ENCODE measurements around the gene EIF3J.
"Not testable (repeated sequence)": the region's sequence is repeated elsewhere in the genome, so short reads cannot be mapped to it uniquely, and the experiment has no call there.

The EIF3J gene

DNA sequence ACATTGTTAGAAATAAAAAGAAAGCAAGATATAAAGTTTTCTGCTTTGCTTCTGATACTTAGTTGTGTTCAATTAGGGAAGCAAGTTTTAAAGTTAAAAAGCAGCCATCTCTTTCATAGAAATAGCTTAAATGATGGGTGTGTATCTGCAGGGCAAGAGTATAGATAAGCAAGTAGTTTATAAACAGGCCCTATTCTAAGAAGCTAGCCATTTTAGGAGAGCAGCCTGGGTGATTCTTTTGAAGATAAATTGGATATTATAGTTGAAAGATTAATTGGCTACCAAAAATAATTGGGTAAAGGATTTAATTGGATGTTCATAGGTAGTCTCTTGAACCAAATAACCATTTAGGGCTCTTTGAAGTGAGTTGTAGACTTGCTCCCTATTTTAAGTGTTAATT, 5.6 kb downstream of the EIF3J start:
- DNase-seq (ENCODE audit: low read depth) = no peak

DNA sequence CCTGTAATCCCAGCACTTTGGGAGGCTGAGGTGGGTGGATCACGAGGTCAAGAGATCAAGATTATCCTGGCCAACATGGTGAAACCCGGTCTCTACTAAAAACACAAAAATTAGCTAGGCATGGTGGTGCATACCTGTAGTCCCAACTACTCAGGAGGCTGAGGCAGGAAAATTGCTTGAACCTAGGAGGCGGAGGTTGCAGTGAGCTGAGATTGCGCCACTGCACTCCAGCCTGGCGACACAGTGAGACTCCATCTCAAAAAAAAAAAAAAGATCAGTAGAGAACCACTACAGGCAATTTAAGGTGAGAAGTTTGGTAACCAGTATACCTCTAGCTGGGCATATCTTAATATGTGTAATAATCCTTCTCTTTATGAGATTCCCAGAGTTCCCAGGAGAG, 7.8 kb downstream of the EIF3J start:
- not testable (repeated sequence) for DNase-seq (ENCODE audit: low read depth)

DNA sequence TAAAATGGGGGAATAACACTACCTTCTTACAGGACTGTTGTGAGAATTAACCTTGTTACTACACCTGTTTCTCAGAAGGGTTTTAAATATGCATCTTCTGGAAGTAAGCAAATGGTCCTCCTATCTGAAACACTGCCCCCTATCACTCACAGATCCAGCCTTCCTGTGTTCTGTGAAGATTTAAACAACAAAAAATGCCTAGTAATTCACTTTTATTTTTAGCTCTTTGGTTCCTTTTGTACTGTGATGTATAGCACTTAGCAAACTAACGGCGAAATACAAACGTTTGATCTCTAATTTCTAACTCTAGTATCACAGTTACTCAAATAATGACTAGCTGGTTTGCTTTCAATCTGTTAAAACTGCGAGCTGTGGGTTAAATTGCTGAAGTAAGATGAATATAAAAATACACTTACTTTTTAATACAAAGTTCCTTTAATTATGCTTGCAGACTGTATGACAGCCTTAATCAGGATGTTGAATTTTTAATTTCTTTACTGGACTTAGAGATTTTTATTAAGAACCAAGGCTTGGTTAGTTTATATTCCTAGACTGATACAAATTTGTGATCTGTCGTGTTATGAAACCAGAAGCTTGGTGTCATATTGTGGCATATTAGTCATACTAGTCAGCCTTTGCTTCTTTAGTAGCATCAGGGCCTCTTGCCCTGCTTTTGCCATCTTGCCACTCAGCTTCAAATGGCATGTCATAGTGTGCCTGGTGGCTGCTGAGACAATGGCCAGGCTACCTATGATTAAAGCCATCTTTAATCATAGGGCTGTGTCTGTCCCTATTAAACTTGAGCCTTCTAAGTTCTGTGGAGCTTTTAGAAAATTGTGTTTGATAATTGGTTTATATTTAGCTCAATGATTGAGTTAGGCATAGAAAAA, 9.2 kb downstream of the EIF3J start:
- no peak for DNase-seq (ENCODE audit: low read depth)

DNA sequence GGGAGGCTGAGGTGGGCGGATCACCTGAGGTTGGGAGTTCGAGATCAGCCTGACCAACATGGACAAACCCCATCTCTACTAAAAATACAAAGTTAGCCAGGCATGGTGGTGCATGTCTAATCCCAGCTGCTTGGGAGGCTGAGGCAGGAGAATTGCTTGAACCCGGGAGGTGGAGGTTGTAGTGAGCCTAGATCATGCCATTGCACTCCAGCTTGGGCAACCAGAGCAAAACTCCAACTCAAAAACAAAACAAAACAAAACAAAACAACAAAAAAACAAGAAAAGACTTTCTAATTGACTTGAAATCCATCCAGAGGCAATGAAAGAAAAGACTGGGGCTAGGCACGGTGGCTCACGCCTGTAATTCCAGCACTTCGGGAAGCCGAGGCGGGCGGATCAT, 12.2 kb downstream of the EIF3J start:
- DNase-seq (ENCODE audit: low read depth) = not testable (repeated sequence)

DNA sequence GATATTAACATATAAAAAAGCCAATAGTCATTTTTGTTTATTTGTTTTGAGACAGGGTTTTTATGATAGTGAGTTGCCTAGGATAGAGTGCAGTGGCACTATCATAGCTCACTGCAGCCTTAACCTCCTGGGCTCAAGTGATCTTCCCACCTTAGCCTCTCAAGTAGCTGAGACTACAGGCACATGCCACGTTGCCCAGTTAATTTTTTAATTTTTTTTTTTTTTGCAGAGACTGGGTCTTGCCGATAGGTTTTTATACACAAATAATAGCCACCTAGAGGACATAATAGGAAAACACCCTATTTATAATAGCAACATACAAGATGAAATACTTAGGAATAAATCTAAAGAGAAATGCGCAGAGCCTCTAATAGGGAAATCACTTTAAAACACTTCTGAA, 13.3 kb downstream of the EIF3J start:
- no peak for DNase-seq (ENCODE audit: low read depth)

DNA sequence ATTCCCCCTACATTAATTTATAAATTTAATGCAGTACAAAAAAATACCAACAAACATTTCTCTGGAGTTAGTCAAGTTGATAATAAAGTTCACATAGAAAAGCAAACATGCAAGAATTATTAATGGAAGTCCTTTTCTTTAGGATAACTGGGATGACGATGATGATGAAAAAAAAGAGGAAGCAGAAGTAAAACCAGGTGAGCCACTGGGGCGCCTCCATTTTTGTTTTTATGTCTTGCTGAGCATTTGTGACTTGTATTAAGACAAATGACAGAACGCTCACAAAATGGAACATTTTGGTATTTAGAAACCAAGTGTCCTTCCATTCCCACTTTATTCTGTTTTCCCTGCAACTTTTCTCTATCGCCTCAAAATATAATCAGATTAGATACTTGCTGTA, 13.8 kb downstream of the EIF3J start:
- no peak for DNase-seq (ENCODE audit: low read depth)

DNA sequence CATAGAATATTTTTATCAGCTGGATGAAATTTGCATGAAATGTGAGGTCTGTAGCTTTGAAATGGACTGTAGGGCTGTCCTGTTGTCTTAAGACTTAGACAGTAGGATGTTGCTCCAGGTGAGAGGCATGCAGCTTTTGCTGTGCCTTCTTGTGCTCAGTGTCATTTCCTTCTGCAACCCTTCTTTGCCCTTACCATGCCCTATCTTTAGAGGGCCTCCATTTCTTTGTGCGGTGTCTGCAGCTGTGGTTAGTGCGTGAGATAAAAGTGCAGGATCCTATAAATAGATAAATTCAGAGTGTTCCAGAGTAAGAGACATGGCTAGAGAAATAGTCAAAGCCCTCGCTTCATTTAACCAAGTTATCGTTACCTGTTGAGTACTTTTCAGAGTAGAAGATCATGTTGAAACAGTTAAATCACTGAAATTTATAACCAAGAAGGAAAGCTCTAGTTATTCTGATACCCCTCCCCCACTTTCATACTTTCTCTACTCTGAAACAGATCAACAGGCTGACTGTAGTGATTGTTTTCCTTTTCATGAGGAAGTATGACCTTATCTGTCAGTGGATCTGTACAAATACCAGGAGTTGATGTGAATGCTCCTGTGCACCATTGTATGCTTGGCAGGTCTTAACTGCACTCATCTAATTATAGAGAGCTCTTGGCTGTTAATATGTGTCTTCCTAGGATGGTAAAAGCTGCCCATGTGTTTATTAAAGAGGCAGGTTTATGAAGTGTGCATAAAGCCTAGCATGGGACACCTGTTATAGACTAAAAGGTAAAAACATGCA, 18.2 kb downstream of the EIF3J start:
- no peak for DNase-seq (ENCODE audit: low read depth)

DNA sequence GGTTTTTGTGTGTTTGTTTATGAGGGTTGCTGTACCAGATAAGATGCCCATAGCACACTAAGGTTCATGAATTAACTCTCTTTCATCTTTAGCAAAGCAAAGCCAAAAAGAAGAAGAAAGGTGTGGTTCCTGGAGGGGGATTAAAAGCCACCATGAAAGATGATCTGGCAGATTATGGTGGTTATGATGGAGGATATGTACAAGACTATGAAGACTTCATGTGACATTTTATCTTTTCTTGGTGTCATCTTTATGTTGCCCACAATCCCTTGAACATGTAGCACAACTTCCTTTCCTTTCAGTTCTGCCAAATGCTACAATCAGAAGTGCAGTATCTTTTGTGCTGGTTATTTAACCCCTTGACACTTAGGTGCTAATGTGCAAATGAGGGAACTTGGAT, 24.0 kb downstream of the EIF3J start:
- not testable (repeated sequence) for DNase-seq (ENCODE audit: low read depth)

DNA sequence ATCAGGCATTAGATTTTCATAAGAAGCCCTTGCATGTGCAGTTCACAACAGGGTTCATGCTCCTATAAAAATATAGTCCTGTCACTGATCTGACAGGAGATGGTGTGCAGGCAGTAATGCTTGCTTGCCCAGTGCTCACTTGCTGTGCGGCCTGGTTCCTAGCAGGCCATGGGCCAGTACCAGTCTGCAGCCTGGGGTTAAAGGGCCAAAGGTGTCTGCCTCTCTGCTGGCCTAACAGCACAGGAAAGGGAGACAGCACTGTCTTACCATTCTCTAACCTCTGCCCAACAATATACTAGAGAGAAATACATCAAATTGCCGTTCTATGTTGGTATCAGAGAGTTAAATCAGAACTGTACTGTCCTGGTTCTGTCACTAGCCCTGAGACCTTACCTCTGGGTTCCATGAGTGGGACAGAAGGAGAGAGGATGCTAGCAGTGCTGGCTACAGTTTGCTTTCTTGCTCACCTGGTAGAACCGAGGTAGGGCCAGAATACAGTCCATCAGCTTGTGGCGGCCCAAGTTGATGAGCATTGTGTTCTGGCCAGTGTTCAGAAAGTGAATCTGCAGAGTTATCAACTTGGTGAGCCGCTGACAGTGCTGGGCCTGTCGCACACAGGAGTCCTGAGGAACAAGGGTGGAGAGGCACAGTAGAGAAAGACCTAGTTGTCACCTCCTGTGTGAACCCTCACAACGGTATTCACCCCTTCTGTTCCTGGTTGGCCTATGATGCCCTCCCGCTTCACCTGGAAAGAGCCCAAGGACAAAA, 28.6 kb downstream of the EIF3J start:
- no peak for DNase-seq (ENCODE audit: low read depth)

DNA sequence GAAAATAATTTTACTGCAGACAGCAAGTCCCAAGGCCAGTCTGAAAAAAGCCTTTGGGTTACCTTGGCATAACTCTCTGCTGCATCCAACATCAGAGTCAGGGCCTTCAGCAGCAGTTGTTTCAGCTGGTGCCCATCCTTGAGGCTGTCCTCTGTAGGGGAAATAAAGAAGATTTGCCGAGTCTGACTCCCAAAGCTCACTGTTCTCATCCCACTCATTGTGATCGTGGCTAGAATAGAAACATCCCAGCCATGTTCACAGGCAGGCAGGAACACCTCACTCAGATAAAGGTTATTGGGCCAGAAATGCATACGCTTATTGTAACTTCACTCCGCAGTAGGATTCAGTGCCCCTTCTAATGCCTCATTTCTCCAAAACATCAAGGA, 29.2 kb downstream of the EIF3J start:
- no peak for DNase-seq (ENCODE audit: low read depth)

DNA sequence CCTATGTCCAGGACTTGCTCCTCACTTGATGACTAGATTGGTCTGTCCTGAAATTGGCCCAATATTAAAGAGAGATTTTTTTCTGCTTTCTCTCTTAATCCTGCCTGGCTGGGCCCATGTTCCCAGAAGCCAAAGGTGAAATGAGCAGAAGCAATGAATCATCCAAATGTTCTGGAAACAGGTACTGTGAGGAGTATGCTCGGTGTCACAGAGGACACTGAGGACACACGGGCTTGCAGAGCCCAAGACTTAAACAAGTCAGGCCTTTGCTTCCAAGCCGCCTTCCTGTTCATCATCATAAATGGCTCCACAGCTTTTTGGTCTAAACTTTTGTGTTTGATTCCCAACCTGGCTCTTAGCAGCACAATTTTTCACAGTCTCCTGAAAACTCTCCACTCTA, 31.4 kb downstream of the EIF3J start:
- DNase-seq (ENCODE audit: low read depth) = no peak

DNA sequence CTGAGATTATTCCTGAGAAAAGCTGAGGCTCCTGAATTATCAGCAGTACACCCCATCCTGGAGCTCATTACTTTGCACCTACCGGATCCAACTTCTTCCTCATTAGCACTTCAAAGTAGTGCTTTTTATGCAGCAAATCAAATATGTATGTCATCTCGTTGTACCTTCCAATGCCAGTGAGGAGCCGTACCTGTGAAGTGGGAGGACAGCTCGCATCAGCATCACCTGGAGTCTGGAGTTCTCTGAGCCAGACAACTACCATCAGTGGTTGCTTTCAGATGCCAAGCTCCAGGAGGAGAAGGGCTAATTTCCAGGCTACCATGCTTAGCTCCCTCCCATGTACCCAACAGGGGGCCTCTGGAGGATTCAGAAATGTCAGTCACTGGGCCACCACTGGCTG, 32.4 kb downstream of the EIF3J start:
- no peak for DNase-seq (ENCODE audit: low read depth)

DNA sequence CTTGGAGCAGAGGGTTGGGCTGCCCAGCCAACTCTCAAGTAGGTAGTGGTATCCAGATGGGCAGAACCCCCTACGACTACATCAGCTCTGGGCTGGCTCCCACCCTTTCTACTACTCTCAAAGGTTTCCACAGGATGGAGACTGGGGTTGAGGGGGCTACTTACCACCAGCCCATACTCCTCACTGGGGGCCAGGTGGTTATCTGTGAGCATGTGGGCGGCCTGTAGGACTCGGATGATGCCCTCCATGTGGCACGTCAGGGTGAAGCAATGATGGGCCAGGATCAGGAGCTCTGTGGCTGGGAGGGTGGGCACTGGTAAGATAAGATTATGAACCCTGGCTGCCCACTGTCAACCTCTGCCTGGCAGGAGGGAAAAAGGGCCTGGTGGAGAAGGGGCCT, 33.4 kb downstream of the EIF3J start:
- no peak for DNase-seq (ENCODE audit: low read depth)

DNA sequence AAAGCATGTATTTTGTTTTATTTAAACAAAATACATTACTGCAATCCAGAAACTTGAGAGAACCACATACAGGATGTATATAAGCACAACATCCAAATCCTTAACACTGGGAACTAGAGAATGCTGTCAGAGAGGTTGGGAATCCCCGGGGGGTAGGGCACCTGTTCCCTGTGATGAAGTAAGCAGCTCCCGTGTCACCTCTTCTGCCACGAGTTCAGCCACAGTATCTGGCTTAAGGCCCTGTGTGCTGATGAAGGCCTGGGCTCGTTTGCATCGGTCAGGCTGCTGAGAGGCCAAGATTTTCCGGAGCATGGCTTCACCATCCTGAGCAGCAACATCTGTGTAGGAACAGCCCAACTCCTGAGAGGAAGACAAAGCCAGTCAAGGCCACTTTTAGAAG, 36.4 kb downstream of the EIF3J start:
- no peak for DNase-seq (ENCODE audit: low read depth)

DNA sequence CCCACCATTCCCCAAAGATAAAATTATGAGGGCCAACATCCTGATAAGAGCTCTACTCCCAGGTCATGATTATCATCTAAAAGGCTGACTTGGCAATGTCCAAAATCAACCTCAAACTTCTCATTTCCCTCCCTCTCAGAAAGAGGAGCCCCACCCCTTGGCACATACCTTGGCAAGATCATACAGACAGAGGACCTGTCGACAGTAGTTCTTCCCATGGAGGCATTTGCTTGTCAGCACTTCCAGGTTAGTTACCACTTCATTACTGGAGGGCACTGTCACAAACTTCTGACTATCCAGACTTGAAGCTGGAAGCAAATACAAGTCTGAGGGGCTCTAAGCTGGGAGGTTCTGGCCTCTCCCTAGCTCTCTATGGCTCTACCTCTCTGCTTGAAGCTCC, 37.8 kb downstream of the EIF3J start:
- no peak for DNase-seq (ENCODE audit: low read depth)

DNA sequence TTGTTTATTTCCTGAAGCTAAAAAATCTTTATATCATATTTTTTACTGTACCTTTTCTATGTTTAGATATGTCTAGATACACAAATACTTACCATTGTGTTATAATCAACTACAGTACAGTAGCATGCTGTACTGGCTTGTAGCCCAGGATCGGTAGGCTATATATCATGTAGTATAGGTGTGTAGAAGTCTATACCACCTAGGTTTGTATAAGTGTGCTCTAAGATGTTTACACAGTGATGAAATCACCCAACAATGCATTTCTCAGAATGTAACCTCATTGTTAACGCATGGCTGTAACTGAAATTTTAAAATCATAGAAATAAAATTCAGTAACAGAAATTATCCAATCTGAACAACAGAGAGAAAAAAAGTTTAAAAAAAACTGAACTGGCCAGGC, 43.2 kb downstream of the EIF3J start:
- no peak for DNase-seq (ENCODE audit: low read depth)

DNA sequence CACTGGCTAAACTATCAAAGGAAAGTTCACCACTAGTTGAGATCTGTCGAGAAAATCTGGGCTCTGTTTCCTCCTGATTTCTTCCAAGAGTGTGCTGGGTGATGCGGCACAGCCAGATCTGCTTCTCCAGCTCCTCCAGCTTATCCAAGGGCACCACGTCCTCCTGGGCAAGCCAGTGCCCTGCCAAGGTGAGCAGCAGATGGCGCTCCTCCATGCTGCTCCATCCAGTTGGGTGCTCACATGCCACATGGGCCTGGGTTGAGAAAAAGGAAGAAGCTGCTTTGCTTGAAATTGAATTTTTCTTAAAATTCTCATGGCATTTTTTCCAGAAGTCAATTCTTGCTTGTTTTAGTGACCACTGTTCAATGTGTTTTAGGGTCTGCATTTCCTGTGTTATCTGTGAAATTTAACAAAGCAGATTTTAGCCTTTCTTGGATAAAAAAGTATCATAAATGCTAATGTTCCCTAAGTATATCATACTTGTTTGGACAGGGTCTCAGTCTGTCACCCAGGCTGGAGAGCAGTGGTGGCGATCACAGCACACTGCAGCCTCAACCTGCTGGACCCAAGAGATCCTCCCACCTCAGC, 47.3 kb downstream of the EIF3J start:
- no peak for DNase-seq (ENCODE audit: low read depth)

DNA sequence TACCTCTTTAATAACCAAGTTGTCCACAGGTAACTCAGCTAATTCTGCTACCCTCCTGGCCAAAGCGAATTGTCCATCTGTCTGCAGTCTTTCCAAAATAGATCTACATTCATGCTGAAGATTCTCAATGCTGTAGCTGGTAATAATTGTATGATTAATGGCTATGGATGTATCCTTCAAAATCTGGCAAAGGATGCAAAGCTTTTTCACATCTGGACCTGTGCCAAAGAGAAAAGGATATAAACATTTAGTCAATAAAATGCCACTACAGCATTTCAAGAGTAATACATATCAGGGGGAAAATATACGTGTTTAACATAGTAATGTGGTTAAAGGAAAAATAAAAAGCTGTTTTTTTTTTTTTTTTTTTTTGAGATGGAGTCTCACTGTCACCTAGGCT, 48.7 kb downstream of the EIF3J start:
- no peak for DNase-seq (ENCODE audit: low read depth)

DNA sequence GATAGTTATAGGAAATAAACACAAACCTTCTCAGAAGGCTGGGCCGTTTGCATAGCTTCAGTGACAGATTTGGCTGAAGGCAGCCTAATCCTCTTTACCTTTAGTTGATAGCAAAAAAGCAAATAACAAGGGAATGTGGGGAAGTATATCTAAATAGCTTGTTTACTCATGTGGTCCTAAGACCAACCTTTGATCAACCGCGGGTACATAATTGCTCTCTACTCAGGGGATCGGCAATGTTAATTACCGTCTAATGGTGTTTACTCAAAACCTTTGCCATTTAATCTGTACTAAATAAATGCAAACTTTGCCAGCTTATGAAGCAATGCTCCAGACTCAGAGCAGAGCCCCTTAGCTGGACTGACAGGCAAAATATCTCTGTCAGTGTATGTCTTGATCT, 51.6 kb downstream of the EIF3J start:
- DNase-seq (ENCODE audit: low read depth) = no peak

DNA sequence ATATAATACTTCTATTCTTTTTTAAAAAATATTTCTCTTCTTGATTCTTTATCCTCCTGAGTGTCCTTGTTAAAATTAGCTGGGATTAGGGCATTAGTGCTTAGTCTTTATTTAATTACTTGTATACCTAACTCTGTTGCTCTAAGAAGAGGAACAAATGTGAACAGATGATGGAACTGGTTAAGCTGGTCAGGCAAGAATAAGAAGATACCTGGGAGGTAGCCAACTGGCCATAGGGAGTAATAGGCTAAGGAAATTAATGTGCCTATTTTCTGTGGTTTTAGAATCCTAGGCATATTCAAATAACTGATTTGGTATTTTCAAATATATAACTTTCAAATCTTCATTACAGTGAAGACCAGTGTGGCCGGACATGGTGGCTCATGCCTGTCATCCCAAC, 54.4 kb downstream of the EIF3J start:
- no peak for DNase-seq (ENCODE audit: low read depth)

DNA sequence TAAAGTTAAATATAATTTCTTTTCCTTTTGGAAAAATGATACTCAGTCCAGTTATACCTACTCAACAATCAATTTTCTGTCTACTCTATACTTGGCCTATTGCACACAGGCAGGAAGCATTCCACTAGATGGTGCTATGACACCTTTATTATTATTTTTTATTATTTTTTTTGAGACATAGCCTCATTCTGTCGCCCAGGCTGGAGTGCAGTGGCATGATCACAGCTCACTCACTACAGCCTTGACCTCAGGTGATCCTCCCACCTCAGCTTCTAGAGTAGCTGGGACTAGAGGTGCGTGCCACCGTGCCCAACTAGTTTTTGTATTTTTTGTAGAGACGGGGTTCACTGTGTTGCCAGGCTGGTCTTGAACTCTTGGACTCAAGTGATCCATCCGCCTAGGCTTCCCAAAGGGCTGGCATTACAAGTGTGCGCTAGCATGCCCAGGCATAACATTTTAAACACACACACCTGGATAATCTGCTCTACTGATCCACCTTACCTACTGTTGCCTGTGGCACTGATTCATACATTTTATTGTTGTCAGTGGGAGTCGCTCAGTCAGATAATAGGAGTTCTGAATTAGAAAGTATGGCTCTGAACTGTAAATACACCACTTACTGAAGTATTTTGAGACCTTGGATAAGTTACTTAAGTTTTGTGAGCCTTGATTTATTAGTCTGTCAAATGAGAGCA, 56.2 kb downstream of the EIF3J start:
- no peak for DNase-seq (ENCODE audit: low read depth)

DNA sequence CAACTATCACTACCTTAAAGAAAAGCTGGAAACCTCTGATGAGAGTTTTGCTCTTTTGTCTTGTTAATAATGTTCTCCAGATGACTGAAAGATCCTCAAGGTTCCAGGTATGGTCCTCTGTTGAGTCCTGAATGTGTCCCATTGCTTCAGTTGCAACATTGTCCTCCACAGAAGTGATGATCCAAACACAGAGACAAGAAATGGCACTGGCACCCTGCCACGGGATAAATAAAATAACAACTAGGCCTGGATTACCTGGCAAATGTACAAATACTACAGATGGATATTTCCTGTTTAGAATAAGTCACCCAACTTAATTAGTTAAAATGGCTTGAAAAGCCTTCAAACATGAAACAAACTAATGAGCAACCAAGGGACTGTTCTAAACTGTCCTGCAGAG, 58.3 kb downstream of the EIF3J start:
- no peak for DNase-seq (ENCODE audit: low read depth)
